BLaER1 (cell line): ENCODE results near the gene HERC3.

Experiments
- H3K27ac ChIP-seq: shearing (Covaris generic); formaldehyde crosslinking; 2 replicates; pipeline ENCODE4 v1.8.1; 2022
- H3K27me3 ChIP-seq: shearing (Covaris generic); formaldehyde crosslinking; 2 replicates; pipeline ENCODE4 v1.8.1; 2022
- H3K36me3 ChIP-seq: shearing (Covaris generic); formaldehyde crosslinking; 2 replicates; pipeline ENCODE4 v1.8.1; 2022
- H3K4me1 ChIP-seq: shearing (Covaris generic); formaldehyde crosslinking; 2 replicates; pipeline ENCODE4 v1.8.1; 2022
- H3K4me2 ChIP-seq: shearing (Covaris generic); formaldehyde crosslinking; 2 replicates; pipeline ENCODE4 v1.8.1; 2022
- H3K4me3 ChIP-seq: shearing (Covaris generic); formaldehyde crosslinking; 2 replicates; pipeline ENCODE4 v1.8.1; 2022
- H3K9ac ChIP-seq: shearing (Covaris generic); formaldehyde crosslinking; 2 replicates; pipeline ENCODE4 v1.8.1; 2022
- H3K9me3 ChIP-seq: shearing (Covaris generic); formaldehyde crosslinking; 2 replicates; pipeline ENCODE4 v1.8.1; 2022
- H4K20me1 ChIP-seq: shearing (Covaris generic); formaldehyde crosslinking; 2 replicates; pipeline ENCODE4 v1.8.1; 2022
- Cebpa-rat ChIP-seq: shearing (Covaris generic); IDR thresholded peaks from 2 replicates; pipeline ENCODE4 v1.8.1; 2022

HERC3 gene

DNA sequence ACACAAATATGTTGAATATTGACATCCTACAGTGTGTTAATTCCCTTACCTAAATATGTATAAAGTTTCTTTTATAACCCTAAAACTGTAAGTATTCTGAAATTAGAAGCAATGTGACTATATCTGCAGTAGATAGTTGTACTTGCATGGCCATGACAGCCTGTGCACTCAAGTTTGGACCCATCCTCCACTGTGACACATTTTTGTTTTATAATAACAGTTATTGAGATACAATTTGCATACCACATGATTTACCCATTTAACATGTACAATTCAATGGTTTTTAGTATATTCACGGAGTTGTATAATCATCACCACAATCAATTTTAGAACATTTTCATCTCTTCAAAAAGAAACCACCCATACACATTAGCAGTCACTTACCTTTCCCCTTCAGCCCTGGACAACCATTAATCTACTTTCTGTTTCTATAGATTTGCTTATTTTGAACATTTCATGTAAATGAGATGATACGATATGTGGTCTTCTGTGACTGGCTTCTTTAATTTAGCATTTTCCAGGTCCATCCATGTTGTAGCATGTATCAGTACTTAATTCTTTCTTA is 29.6 kb downstream of the HERC3 start:
- Histone ChIP-seq H4K20me1 (peaks cover 7% of the 10 kb centered on the region; the same call in 1 of the 2 replicates), H3K27me3 (no peaks in the 10 kb centered on the region), H3K36me3 (peaks cover 5% of the 10 kb centered on the region; the same call in 1 of the 2 replicates), H3K9ac (no peak overlapping the region), H3K9me3 (peaks cover 19% of the 10 kb centered on the region), H3K4me2 (no peak overlapping the region), H3K4me3 (no peak overlapping the region), H3K27ac (no peak overlapping the region), H3K4me1 (peaks cover 15% of the 10 kb centered on the region)
- no peak for TF ChIP-seq Cebpa-rat

GRCh38 chr4:88623097-88623496 is 30.8 kb downstream of the HERC3 start:
- no peak overlapping the region for H3K4me2 ChIP-seq
- H3K9ac ChIP-seq: no peak overlapping the region
- H3K9me3 ChIP-seq: peaks cover 19% of the 10 kb centered on the region
- H3K4me1 ChIP-seq: peaks cover 15% of the 10 kb centered on the region
- 0 out of 2 replicates have a peak, but pooled peaks cover 5% of the 10 kb centered on the region for H3K36me3 ChIP-seq
- no peak for TF ChIP-seq Cebpa-rat
- no peak overlapping the region for H3K4me3 ChIP-seq
- no peaks in the 10 kb centered on the region; the same call in 1 of the 2 replicates for H4K20me1 ChIP-seq
- H3K27me3 ChIP-seq: no peaks in the 10 kb centered on the region
- H3K27ac ChIP-seq: no peak overlapping the region

GRCh38 chr4:88628746-88629145 is 36.5 kb downstream of the HERC3 start:
- Histone ChIP-seq H3K4me3 (no peak overlapping the region), H3K27ac (no peak overlapping the region)
- no peak for TF ChIP-seq Cebpa-rat

DNA sequence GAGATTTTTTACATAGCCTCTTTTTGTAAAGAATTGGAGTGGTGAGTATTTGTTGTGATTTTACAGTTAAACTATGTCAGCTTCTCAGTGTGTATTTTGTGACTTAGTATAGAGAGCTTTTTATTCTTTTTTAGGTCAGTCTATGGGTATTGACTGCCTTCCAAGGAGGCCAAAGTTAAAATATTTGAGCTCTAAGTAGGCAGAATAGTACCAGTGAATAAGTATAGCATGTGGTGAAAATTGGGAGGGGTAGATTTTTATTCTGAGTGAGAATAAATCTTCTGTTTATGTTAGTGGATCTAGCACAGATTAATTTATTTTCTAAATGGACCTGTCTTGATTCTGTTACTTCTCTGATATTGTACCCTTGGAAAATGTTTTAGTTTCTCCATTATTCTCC is 37.5 kb downstream of the HERC3 start:
- TF ChIP-seq Cebpa-rat: no peak
- H3K27ac ChIP-seq: no peak overlapping the region

More at GRCh38 chr4:88628746-88629145, 36.5 kb downstream of the HERC3 start:
- H3K36me3 ChIP-seq: no peaks in the 10 kb centered on the region
- no peaks in the 10 kb centered on the region for H3K4me1 ChIP-seq
- no peaks in the 10 kb centered on the region for H3K27me3 ChIP-seq
- no peak overlapping the region for H3K4me2 ChIP-seq
- no peaks in the 10 kb centered on the region for H4K20me1 ChIP-seq
- H3K9me3 ChIP-seq: peaks cover 15% of the 10 kb centered on the region
- H3K9ac ChIP-seq: no peak overlapping the region

DNA sequence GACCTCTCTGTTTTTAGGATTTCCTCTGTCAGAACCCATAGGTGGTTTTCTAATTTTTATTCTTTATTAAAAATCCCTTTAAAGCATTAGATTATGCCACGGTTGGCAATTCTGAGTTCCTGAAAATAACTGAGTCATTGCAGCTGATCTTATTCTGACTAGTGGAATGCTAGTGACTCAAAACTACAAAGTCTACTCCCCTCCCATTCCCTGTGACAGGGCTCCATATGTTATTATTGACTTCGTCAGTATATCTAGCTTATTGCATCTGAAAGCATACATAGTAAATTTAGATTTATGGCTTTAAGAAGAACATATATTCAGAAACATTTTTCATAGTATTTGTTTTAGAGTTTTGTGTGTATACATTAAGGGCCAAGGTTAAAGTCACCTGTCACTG is 38.5 kb downstream of the HERC3 start:
- H3K9ac ChIP-seq: no peak overlapping the region
- H3K27me3 ChIP-seq: no peaks in the 10 kb centered on the region; the same call in 1 of the 2 replicates
- H3K9me3 ChIP-seq: peaks cover 27% of the 10 kb centered on the region
- no peaks in the 10 kb centered on the region for H3K4me1 ChIP-seq
- no peak for TF ChIP-seq Cebpa-rat
- no peak overlapping the region for H3K4me3 ChIP-seq
- H3K36me3 ChIP-seq: no peaks in the 10 kb centered on the region; the same call in 1 of the 2 replicates
- no peaks in the 10 kb centered on the region for H4K20me1 ChIP-seq
- no peak overlapping the region for H3K4me2 ChIP-seq
- no peak overlapping the region for H3K27ac ChIP-seq

More for the DNA sequence above, 37.5 kb downstream of the HERC3 start:
- Histone ChIP-seq H4K20me1 (no peaks in the 10 kb centered on the region), H3K36me3 (no peaks in the 10 kb centered on the region; the same call in 1 of the 2 replicates), H3K4me1 (no peaks in the 10 kb centered on the region), H3K4me2 (no peak overlapping the region), H3K9ac (no peak overlapping the region), H3K27me3 (no peaks in the 10 kb centered on the region; the same call in 1 of the 2 replicates), H3K4me3 (no peak overlapping the region), H3K9me3 (peaks cover 19% of the 10 kb centered on the region)

DNA sequence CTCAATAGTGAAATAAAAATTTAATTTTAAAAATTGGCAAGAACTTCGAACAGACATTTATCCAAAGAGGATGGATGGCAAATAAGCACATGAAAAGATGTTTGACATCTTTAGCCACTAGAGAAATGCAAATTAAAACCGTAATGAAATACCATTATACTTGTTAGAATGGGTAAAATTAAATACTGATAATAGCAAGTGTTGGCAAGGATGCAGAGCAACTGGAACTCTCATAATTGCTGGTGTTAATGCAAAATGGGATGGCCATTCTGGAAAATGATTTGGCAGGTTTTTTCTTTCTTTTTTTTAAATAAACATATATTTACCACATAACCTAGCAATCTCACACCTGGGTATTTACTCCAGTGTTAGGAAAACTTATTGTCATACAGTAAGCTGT is 51.7 kb downstream of the HERC3 start:
- H4K20me1 ChIP-seq: peaks cover 20% of the 10 kb centered on the region; the same call in 1 of the 2 replicates
- TF ChIP-seq Cebpa-rat: no peak

GRCh38 chr4:88645994-88646393 is 53.7 kb downstream of the HERC3 start:
- peaks cover 20% of the 10 kb centered on the region; the same call in 1 of the 2 replicates for H4K20me1 ChIP-seq
- no peak for TF ChIP-seq Cebpa-rat

More for the DNA sequence above, 51.7 kb downstream of the HERC3 start:
- Histone ChIP-seq H3K27ac (no peak overlapping the region), H3K4me1 (peaks cover 7% of the 10 kb centered on the region), H3K9ac (no peak overlapping the region), H3K27me3 (no peaks in the 10 kb centered on the region), H3K36me3 (no peaks in the 10 kb centered on the region), H3K4me2 (no peak overlapping the region), H3K4me3 (no peak overlapping the region), H3K9me3 (peaks cover 22% of the 10 kb centered on the region)

DNA sequence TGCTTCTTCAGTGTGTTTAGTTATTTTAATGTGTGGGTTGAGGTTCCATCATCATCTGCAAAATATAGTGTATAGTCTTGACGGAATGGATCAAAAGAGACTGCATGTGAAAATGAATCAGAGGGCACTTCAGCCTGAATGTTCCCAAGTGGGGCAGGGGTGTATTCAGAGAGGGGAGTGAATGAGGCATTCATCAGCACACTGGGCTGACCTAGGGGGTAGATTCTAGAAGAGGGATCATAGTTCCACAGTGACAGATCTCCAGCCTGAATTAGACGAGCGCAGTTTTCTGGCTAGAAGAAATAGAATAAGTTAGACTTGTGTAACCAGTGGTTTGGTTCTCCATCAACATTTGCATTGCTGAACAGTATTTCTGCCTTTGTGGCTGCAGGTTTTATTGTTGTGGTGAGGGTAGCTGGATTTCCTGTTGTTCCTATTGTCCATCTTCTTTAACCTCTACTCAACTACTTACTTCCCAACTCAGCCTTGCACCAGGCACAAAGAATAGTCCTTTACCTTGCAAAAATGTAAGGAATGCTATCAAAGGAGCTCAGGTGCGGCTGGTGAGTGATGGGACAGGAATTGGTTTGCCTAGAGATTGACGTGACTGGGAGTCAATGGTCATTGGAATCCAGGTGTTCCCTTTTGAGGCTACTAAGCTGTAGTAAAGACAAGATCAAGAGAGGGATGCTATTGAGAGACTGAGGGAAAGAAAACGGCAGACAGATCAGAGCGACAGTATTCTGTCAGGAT is 54.4 kb downstream of the HERC3 start:
- Histone ChIP-seq H3K4me1 (peaks cover 3% of the 10 kb centered on the region), H3K27me3 (no peaks in the 10 kb centered on the region), H3K4me3 (no peak overlapping the region), H3K27ac (no peak overlapping the region), H3K9me3 (peaks cover 7% of the 10 kb centered on the region; the same call in 1 of the 2 replicates), H3K9ac (no peak overlapping the region), H3K36me3 (no peaks in the 10 kb centered on the region), H4K20me1 (peaks cover 20% of the 10 kb centered on the region; the same call in 1 of the 2 replicates), H3K4me2 (no peak overlapping the region)
- no peak for TF ChIP-seq Cebpa-rat

More at GRCh38 chr4:88645994-88646393, 53.7 kb downstream of the HERC3 start:
- peaks cover 7% of the 10 kb centered on the region for H3K4me1 ChIP-seq
- H3K9ac ChIP-seq: no peak overlapping the region
- H3K27me3 ChIP-seq: no peaks in the 10 kb centered on the region
- H3K4me2 ChIP-seq: no peak overlapping the region
- no peak overlapping the region for H3K4me3 ChIP-seq
- peaks cover 7% of the 10 kb centered on the region; the same call in 1 of the 2 replicates for H3K9me3 ChIP-seq
- H3K27ac ChIP-seq: no peak overlapping the region
- no peaks in the 10 kb centered on the region for H3K36me3 ChIP-seq

GRCh38 chr4:88649716-88650115 is 57.4 kb downstream of the HERC3 start:
- Histone ChIP-seq H3K4me1 (no peaks in the 10 kb centered on the region), H3K9ac (no peak overlapping the region), H3K9me3 (no peaks in the 10 kb centered on the region), H3K4me3 (no peak overlapping the region), H3K36me3 (peaks cover 8% of the 10 kb centered on the region; the same call in 1 of the 2 replicates), H3K4me2 (no peak overlapping the region), H4K20me1 (peaks cover 20% of the 10 kb centered on the region; the same call in 1 of the 2 replicates), H3K27ac (no peak overlapping the region), H3K27me3 (no peaks in the 10 kb centered on the region)
- TF ChIP-seq Cebpa-rat: no peak
